ENCODE measurements around the gene EIF4E3.

Gene EIF4E3

GRCh38 chr3:71647751-71648150 is 77.5 kb downstream of the EIF4E3 start:
- no peak for DNase-seq

GRCh38 chr3:71646971-71647370 is 78.2 kb downstream of the EIF4E3 start:
- no peak for DNase-seq

GRCh38 chr3:71645140-71645539 is 80.1 kb downstream of the EIF4E3 start:
- no peak for DNase-seq

- no peak for DNase-seq
Measured at GRCh38 chr3:71641674-71642073, 83.5 kb downstream of the EIF4E3 start.

GRCh38 chr3:71640331-71640983 is 84.7 kb downstream of the EIF4E3 start:
- no peak for DNase-seq

- no peak for DNase-seq
Measured at GRCh38 chr3:71636482-71636881, 88.7 kb downstream of the EIF4E3 start.

GRCh38 chr3:71636001-71636400 is 89.2 kb downstream of the EIF4E3 start:
- no peak for DNase-seq

GRCh38 chr3:71634671-71635070 is 90.5 kb downstream of the EIF4E3 start:
- DNase-seq = no peak

GRCh38 chr3:71629711-71630110 is 95.5 kb downstream of the EIF4E3 start:
- no peak for DNase-seq

GRCh38 chr3:71629289-71629688 is 95.9 kb downstream of the EIF4E3 start:
- DNase-seq = no peak

- no peak for DNase-seq
Measured at GRCh38 chr3:71628522-71628921, 96.7 kb downstream of the EIF4E3 start.

- no peak for DNase-seq
Measured at GRCh38 chr3:71625676-71626075, 99.5 kb downstream of the EIF4E3 start.

Data from stimulated activated naive CD4-positive, alpha-beta T cell (primary cell).